Right renal cortex interstitium (tissue), 3 donors: ENCODE data around the gene SLC44A5. TPM values are rescaled to one million over a fixed set of nuclear protein-coding genes. Genes with fewer than 3 reads are reported as not detected.
"Not testable (repeated sequence)": the region's sequence is repeated elsewhere in the genome, so short reads cannot be mapped to it uniquely, and the experiment has no call there.

Experiments used
- DNase-seq, 3 donors: peaks; one replicate each; pipeline ENCODE4 v3.0.0-alpha.2; 2013; ENCODE audit warnings: low read depth in 3 of 3, low spot score in 2 of 3
- polyA plus RNA-seq, 3 donors: library from polyadenylated mRNA; unstranded; fragments of 120-200 nt; gene quantifications; one replicate each; pipeline ENCODE4 v1.2.1, GENCODE V29; 2013; ENCODE audit not compliant: insufficient read length in 3 of 3

SLC44A5 gene
- polyA plus RNA-seq, 3 donors = 10.3 to 14.9 (median 10.4) TPM

DNA sequence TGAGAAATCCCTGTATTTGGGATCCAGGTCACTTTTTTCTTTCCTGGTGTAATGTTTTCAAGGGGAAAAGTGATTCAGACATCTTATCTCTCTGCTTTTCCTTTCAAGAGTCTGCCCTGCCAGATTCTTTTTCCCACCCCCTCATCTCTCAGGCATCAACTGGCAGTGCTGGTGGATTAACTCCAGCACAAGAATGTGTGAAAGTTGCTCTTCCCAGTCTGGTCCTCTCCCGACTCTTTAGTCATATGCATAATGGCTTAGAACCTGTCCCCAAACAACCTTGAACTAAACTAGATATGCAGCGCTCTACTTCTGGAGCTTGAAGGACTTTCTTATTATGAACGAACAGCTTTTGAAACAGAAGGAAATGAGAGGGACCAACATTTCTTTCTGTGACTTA, 88.5 kb downstream of the SLC44A5 start:
- DNase-seq = no peak

DNA sequence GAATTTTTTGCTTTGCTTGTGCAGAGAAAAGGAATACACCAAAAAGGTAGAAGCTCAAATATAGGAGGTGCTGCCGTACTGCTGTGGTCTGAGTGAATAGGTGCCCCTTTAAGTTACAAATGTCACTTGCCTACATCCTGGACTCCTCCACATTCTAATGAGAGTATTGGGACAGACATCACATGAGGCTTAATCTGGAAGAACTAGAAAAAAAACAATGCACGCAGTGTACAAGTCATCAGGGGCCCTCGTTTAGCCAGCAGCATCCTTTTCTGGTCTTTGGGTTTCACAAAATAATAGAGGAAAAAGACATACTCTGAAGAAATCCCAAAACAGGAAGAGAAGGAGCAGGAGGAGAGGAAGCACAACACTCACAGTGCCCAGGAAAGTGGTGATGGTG, 89.3 kb downstream of the SLC44A5 start:
- no peak for DNase-seq

DNA sequence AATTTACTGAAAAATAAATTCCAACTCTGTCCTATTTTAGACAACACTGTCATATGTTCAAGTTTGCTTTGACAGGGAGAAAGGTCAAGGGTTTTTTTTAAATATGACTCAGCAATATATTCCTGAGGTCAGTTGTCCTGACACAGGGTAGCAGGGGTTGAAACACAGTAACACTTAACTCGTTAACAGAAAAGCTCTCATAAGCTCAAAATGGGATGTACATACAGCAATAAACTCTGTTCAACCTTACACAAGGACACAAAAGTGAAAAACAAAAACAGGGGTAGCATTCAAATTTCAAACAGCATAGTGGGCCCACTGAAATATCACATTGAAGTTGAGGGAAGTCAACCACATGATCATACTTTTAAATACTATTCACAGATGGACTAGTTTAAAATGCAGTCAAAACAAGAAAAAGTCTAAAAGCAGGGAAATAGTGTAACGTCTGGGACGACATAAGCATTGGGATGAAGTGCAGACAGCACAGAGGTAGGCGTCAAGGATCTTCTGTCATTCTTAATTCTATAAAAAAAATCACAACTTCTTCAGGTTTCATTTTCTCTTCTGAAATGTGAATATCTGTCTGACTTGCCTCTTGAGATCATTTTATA, 89.9 kb downstream of the SLC44A5 start:
- DNase-seq = no peak

DNA sequence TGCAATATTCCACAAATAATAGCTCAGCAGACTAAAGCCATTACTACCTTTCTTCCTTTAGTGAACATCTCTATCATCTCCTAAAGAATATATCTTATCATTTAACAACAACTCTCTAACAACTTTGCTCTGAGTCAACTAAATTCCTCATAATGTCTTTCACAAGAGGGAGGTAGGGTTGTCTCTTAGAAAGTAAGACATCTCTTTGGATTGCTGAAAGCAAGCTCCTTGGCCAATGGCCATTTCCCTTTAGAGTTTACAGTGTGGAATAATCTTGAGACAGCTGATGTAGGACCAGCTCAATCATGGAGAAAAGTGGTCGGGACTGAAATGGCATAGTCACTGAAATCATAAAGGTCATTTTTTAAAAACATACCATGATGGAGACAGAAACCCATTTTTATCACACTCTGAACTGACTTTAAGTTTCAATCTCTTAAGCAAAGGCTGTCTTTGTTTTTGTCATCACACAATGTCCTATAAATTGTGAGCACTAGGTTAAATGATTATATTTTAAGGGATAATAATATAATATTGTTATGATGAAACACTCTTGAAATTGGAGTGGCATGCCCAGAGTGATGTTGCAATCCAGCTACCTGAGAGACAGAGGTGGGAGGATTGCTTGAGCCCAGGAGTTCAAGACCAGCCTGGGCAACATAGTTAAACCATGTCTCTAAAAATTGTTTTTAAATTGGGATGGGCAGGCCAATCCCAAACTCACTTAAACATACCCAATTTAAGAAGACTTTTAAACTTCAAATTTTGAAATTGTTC, 91.1 kb downstream of the SLC44A5 start:
- DNase-seq = no peak

DNA sequence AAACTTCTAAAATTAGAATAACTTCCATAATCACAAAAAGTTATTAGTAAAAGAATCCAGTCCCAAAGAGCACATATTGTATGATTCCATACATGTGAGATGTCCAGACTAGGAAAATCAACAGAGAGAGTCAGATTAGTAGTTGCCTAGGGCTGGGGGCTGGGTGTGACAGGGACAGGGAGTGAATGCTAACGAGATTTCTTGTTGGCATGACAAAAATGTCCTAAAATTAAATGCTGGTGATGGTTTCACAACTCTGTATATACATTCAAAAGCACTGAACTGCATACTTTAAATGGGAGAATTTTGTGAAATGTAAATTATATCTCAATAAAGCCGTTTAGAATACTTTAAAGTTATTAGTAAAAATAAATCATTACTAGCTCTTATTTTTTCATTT, 92.2 kb downstream of the SLC44A5 start:
- DNase-seq = no peak

DNA sequence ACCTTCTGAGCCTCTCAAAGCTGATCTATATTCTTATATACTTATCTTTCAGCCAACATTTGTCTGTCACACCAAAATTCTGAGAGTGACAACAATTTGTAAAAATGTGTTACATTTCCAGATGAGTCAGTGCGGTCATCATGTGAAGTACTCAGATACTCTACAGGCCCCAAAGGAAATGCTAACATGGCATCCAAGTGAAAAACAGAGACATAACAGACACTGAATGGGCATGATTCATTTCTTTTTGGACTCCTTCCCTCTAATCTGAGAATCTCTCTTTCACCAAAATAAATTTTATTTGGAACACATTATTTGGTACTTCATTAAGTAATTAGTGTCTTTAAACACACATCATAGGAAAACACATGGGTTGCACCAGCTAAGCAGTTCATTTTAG, 96.6 kb downstream of the SLC44A5 start:
- DNase-seq = no peak

DNA sequence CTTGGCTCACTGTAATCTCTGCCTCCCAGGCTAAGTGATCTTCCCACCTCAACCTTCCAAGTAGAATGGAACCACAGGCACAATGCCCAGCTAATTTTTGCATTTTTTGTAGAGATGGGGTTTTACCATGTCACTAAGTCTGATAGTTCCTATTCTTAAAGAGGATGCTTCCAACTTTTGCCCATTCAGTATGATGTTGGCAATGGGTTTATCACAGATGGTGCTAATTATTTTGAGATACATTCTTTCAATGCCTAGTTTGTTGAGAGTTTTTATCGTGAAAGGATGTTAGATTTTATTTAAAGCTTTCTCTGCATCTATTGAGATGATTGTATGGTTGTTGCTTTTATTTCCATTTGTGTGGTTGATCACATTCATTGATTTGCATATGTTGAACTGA, 103.9 kb downstream of the SLC44A5 start:
- DNase-seq = no peak

DNA sequence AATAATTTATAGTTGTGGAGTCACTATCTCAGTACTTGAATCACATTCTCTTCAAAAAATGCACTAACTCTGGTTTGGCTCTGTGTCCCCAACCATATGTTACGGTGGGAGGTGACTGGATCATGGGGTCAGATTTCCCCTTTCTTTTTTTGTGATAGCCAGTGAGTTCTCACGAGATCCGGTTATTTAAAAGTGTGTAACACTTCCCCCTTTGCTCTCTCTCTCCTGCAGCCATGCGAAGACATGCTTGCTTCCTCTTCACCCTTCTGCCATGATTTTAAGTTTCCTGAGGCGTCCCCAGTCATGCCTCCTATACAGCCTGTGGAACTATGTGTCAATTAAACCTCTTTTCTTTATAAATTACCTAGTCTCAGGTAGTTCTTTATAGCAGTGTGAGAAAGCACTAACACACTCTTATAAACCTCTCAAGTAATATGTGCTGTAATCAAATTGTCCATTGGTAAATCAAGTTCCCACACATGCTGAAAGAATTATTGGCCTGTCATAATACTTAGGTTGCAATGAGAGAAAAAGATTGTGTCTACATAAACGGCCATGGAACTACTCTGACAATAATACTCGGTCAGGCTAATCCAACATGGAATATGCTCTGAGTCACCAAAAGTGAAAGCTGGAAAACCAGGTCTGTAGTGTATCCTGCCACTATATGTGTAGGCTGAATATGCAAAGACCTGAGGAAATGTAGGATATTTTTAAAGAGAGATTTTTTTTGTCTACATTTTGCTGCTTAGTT, 107.5 kb downstream of the SLC44A5 start:
- DNase-seq = no peak

DNA sequence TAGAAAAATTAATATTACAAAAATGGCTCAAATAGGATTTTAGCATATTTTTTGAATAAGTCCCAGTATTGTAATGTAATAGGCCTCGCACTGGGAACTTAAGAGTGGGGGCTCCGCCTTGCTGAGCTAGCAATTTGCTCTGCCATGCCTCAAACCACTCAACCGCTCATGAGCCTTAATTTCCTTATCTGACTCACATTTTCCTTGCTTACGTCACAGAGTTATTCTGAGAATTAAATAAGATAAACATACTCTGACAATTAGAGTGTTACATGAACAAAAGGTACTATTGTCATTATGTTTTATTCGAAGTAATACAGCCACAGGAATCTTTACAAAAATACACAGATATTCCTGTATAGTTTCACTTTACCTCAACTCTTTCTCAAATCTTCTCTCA, 108.1 kb downstream of the SLC44A5 start:
- DNase-seq = no peak

DNA sequence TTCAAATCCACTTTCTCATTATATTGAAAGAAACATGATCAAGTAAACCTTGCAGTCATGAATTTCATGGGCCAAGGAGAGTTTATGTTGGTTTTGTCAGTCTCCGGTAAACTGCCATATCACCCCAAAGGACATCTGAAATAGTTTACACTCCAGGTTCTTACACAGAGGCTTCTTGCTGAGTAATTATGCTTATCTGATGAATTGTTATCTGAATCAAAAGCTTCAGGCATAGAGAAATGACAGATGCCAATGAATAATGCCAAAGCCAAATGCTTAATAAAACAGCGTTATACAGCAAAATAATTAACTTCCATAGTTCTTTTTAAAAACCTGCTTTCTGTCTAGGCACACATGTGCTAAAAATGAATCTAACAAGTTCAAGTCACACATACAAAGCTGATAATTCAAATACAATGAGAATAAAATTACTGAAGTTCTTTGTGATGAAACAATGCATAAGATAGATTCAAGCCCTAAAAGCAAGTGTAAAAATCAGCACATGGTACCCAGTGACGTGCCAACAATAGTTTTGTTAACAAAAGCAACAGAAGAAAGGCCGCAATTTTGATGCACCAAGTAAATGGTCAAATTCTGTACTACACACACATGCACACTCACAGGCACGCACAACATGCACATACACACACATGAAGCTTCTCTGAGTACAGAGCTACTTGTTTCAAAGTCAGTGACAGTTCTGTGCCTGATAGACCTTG, 109.2 kb downstream of the SLC44A5 start:
- no peak for DNase-seq

DNA sequence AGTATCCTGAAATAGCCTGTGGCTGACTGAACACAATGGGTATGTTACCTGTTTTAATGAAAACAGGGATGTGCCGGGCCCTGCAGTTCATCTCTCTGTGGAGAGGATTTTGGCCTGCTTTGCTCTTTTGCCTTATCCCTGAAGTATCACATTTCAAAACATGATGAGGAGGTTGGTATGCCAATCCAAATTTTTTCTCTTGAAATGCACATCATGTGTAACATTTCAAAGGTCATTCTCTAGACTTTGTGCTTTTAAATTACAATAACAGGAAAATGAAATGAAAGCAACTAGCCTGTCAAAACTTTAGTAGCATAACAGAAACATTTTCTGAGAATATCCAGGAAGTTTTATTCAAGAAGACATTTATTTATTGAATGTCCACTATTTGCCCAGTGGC, 118.9 kb downstream of the SLC44A5 start:
- no peak for DNase-seq

DNA sequence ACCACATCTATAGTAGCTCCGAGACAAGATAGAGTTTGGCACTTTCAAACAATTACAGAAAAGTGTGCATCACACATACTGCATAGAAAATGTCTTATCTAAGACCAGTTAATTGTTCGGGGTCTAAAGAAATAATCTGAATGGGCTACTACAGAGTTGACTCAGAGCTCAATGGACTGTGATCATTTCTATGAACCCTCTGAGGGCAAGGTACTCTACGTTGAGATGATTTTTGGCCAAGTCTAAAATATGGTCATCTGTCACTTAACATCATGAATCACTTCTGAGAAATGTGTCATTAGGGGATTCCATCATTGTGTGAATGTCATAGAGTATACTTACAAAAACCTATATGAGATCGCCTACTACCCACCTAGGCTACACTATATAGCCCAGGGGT, 123.5 kb downstream of the SLC44A5 start:
- no peak for DNase-seq

DNA sequence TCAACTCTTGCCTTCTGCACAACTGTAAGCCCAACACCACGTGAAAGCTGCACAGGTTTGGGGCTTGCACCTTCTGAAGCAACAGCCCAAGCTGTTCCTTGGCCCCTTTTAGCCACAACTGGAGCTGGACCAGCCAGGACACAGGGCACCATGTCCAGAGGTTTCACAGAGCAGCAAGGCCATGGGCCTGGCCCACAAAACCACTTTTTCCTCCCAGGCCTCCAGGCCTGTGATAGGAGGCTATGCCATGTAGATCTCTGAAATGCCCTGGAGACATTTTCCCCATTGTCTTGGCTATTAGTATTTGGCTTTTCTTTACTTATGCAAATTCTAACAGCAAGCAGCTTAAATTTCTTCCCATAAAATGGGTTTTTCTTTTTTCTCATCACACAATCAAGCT, 126.1 kb downstream of the SLC44A5 start:
- no peak for DNase-seq

DNA sequence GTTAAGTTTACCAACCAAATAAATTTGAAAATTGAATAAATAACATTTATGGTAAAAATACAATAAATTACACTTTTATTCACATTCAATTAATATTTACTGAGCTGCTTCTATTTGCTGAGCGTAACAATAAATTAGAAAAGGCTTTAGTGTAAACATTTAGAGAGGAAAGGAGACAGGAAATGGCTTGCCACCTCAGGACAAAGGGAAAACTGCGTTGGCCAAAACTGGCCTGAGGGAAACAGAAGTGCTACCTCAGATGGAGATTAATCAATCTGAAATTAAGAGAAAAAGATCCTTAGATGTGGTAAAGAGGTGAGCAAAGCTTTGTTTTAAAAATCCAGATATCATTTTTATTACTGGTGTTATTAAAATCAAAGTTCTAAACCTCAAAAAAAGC, 128.0 kb downstream of the SLC44A5 start:
- DNase-seq = no peak

DNA sequence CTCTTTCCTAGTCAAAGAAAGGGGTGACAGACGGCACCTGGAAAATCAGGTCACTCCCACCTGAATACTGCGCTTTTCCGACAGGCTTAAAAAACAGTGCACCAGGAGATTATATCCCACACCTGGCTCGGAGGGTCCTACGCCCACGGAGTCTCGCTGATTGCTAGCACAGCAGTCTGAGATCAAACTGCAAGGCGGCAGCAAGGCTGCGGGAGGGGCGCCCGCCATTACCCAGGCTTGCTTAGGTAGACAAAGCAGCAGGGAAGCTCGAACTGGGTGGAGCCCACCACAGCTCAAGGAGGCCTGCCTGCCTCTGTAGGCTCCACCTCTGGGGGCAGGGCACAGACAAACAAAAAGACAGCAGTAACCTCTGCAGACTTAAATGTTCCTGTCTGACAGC, 134.4 kb downstream of the SLC44A5 start:
- DNase-seq = not testable (repeated sequence)

DNA sequence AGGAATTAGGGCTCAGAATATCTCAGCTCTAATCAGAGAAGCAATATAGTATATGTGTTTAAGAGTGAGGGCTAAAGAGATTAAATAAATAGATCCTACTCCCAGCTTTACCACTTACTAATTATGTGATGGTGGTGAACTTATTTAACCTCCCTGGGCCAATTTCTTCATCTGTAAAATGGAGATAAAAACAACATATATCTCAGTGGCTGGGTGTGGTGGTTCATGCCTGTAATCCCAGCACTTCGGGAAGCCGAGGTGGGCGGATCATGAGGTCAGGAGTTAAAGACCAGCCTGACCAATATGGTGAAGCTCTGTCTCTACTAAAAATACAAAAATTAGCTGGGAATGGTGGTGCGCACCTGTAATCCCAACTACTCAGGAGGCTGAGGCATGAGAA, 135.2 kb downstream of the SLC44A5 start:
- DNase-seq = no peak

DNA sequence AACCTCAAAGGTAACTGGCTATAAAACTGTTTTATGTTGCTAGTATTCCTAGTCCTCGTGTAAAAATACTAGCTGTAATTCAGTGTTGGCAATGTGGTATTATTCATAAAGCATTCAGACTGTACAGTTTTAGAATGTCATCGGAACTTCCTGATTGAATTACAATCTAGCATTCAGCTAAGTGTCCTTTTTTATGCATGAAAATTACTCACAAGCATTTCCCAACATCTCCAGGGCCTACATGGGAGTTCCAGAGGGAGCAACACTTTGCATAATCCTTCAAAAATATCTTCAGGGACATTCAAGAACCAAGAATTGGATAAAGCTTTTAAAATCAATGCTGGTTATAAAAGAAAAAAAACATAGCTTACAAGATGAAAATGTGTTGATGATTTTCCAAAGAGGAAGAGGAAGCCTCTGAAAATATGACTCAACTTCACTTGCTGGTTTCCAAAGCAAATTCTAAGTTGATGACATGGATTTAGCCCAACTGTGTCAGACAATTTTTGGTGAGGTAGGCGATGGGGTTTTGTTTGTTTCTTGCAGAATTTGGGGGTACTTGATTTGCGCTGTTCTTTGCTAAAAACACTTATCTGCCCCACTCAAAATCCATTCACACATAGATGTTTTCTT, 137.8 kb downstream of the SLC44A5 start:
- no peak for DNase-seq

DNA sequence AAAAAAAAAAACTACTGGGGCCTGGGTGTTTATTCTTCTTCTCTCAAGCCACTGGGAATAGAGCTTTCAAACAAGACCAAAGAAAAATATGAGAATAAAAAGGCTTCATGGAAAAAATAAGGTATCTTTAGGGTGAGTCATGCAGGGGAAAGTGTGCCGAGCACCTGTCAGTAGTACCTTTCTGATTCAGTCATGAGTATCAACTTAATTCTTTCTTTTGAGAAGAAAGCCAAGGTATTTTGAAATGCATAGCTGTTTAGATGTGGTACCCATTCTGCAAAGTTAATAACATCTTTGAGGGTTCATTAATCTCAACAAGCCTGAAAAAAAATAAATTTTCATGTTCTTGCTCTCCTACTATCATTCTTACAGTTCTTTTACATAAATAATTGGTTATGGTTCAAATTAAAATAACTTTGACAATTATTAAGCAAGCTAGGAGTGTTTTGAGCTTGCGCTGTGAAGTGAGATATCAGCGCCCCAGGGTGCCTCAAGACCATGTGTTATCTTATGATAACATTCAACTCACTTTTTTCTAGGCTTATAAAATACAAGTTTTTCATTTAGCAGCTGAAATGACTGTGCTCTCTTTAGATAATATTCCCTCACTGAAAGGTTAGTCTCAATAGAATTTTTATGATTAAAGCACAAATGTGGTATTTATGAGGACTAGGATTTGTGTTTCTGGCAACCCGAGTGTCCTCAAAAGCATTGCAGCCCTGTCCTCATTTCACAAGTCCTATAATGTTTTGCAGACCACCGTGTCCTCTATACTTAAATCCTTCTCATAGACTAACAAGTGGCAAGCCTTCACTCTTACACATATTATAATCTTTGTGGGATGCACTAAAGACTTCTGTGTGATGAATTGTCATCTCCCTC, 138.6 kb downstream of the SLC44A5 start:
- DNase-seq = no peak

DNA sequence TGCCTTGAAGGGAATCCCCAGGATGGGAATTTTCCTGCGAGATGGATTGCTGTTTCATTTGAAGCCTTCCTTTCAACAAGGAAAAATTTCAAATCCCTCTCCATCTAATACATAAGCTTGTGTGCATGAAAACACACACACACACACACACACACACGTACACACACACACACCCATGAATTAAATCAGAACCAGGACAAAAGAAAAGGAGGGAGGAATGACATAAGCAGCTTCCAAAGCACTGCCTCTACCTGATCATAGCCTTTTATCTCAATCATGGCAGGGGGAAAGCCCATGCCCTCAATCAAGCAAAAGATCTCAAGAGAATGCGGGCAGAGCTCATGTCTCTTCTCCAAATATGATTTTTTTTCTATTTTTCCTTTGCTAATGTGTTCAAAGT, 139.7 kb downstream of the SLC44A5 start:
- no peak for DNase-seq

DNA sequence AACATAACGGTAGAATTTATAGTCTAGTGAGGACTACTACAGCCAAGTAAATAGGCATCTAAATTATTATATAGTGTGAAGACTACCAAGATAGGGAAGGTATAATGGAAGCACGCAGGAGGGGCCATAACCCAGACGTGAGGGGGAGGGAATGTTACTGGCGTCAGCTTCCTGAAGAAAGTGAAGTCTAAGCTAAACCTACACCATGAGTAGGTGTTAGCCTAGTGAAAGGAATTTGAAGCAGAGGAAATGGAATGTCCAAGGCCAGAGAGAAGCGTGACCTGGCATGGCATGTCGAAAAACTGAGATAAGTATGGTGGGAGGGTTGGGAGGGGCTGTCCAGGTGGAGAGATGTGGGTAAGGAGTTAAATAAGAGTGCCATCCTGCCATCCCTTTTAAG, 140.5 kb downstream of the SLC44A5 start:
- DNase-seq = no peak
